Measurements from ENCODE around the gene PAIP1. TPM values are rescaled to one million over a fixed set of nuclear protein-coding genes. Genes with fewer than 3 reads are reported as not detected.

PAIP1 gene
- 76.1 and 82.2 TPM in 2 replicates for total RNA-seq

GRCh38 chr5:43556857-43557542 is at the start of gene PAIP1:
Gene PAIP1 (minus strand): TSS chr5:43557077. CDS start chr5:43556846, 231 bp downstream.

GRCh38 chr5:43602461-43603343 is 45.8 kb upstream of the PAIP1 start, which contains the start of gene NNT:
Gene NNT (plus strand): TSS chr5:43603180. CDS start chr5:43609196, 6,016 bp downstream.

GRCh38 chr5:43514816-43515677 is 41.8 kb downstream of the PAIP1 start, which contains the start of gene C5orf34:
Gene C5orf34 (minus strand): TSS chr5:43515148. CDS start chr5:43509339, 5,809 bp downstream.

GRCh38 chr5:43483298-43484105 is 73.4 kb downstream of the PAIP1 start, which contains the start of gene TMEM267:
Gene TMEM267 (minus strand): TSS chr5:43483865. CDS start chr5:43453969, 29,896 bp downstream.

Other genes with a start within 250 kb of the PAIP1 start
- 28.8 and 29.5 TPM in 2 replicates for gene HMGCS1, start 243.7 kb downstream of the PAIP1 start, total RNA-seq
- 2.1 and 6.2 TPM in 2 replicates for gene CCL28, start 144.7 kb downstream of the PAIP1 start, total RNA-seq
- gene TMEM267, start 73.2 kb downstream of the PAIP1 start, total RNA-seq, result 13.0 and 16.9 TPM in 2 replicates
- 2.8 and 6.7 TPM in 2 replicates for gene C5orf34, start 41.9 kb downstream of the PAIP1 start, total RNA-seq
- 59.2 and 61.5 TPM in 2 replicates for gene NNT, start 46.1 kb upstream of the PAIP1 start, total RNA-seq